Hepatocyte (in vitro differentiated cells): Measurements from ENCODE around the gene HSDL1.

Experiments
- CTCF ChIP-seq: fragments of 200-600 bp; sonication (generic); IDR thresholded peaks from 2 replicates; pipeline ENCODE4 v1.5.1; 2016; ENCODE audit warnings: antibody characterized with exemption, mild to moderate bottlenecking; ENCODE audit not compliant: poor library complexity
- EZH2 ChIP-seq: fragments of 200-600 bp; sonication (generic); IDR thresholded peaks from 2 replicates; pipeline ENCODE4 v1.6.1; 2016; ENCODE audit warnings: antibody characterized with exemption, mild to moderate bottlenecking, borderline replicate concordance
- EZH2phosphoT487 ChIP-seq: fragments of 200-600 bp; sonication (generic); IDR thresholded peaks from one replicate; pipeline ENCODE4 v1.6.1; 2018; ENCODE audit warnings: antibody characterized with exemption, mild to moderate bottlenecking, low read depth, moderate library complexity; ENCODE audit not compliant: unreplicated experiment, severe bottlenecking

- TF ChIP-seq EZH2, result no peak
- TF ChIP-seq CTCF, result no peak
- no peak for TF ChIP-seq EZH2phosphoT487
Observed at GRCh38 chr16:84138824-84139627, 6.0 kb downstream of the HSDL1 start.
